UCSD-AML1 (cell line): ENCODE measurements around the gene DACH2.

ENCODE experiments used
- DNase-seq: peaks from one replicate; lab custom pipeline; 2025; ENCODE audit not compliant: unreplicated experiment; lab: John Stamatoyannopoulos, UW

Gene DACH2

GRCh38 chrX:86747091-86747490 is 598.8 kb downstream of the DACH2 start:
- no peak for DNase-seq

GRCh38 chrX:86805241-86805640 is 657.0 kb downstream of the DACH2 start:
- no peak for DNase-seq

GRCh38 chrX:86806786-86807185 is 658.5 kb downstream of the DACH2 start:
- no peak for DNase-seq

- no peak for DNase-seq
Measured at GRCh38 chrX:86809651-86810050, 661.4 kb downstream of the DACH2 start.

GRCh38 chrX:86829786-86830185 is 681.5 kb downstream of the DACH2 start:
- DNase-seq, result no peak

GRCh38 chrX:86830685-86831084 is 682.4 kb downstream of the DACH2 start:
- no peak for DNase-seq

- DNase-seq, result no peak
Measured at GRCh38 chrX:86845101-86845500, 696.9 kb downstream of the DACH2 start.
